GM18498 (cell line): ENCODE data around the gene NANOS2.

Experiments used
- ATAC-seq: cut with Tn5 transposase; IDR thresholded peaks from one replicate; pipeline ENCODE4 v1.9.1; 2021; ENCODE audit warnings: mild to moderate bottlenecking, moderate library complexity; ENCODE audit not compliant: unreplicated experiment

NANOS2 gene

GRCh38 chr19:45929247-45929646, 14.7 kb upstream of the NANOS2 start:
- ATAC-seq, result no peak

- peak; percentile 82 for ATAC-seq
Observed at GRCh38 chr19:45927565-45928261, 13.1 kb upstream of the NANOS2 start.

- no peak for ATAC-seq
Observed at GRCh38 chr19:45924891-45925447, 10.4 kb upstream of the NANOS2 start.

- ATAC-seq, result no peak
Observed at GRCh38 chr19:45922281-45922680, 7.7 kb upstream of the NANOS2 start.

GRCh38 chr19:45920458-45920857, 5.9 kb upstream of the NANOS2 start:
- no peak for ATAC-seq

GRCh38 chr19:45919678-45920077, 5.1 kb upstream of the NANOS2 start:
- ATAC-seq, result no peak

GRCh38 chr19:45918721-45919120, 4.1 kb upstream of the NANOS2 start:
- ATAC-seq, result no peak

- ATAC-seq, result no peak
Observed at GRCh38 chr19:45917421-45918091, 3.0 kb upstream of the NANOS2 start.

GRCh38 chr19:45911291-45911690, 3.3 kb downstream of the NANOS2 start:
- no peak for ATAC-seq

GRCh38 chr19:45908956-45909355, 5.6 kb downstream of the NANOS2 start:
- no peak for ATAC-seq

- ATAC-seq, result no peak
Observed at GRCh38 chr19:45906221-45906620, 8.4 kb downstream of the NANOS2 start.

- no peak for ATAC-seq
Observed at GRCh38 chr19:45905011-45905410, 9.6 kb downstream of the NANOS2 start.

- ATAC-seq, result peak; percentile 85
Observed at GRCh38 chr19:45902651-45903625, 11.6 kb downstream of the NANOS2 start.

GRCh38 chr19:45901912-45902650, 12.5 kb downstream of the NANOS2 start, which contains the start of gene MYPOP:
Gene MYPOP (minus strand): TSS chr19:45902613. CDS start chr19:45901773, 840 bp downstream.
- ATAC-seq, result no peak

- no peak for ATAC-seq
Observed at GRCh38 chr19:45901432-45901911, 13.1 kb downstream of the NANOS2 start.

GRCh38 chr19:45900738-45901431, 13.7 kb downstream of the NANOS2 start:
- no peak for ATAC-seq

GRCh38 chr19:45899919-45900589, 14.5 kb downstream of the NANOS2 start:
- ATAC-seq, result no peak

- no peak for ATAC-seq
Observed at GRCh38 chr19:45899253-45899652, 15.3 kb downstream of the NANOS2 start.

- no peak for ATAC-seq
Observed at GRCh38 chr19:45897261-45897812, 17.2 kb downstream of the NANOS2 start.
